Tongue (tissue), 2 donors: ENCODE measurements around the gene PRSS38. TPM values are rescaled to one million over a fixed set of nuclear protein-coding genes. Genes with fewer than 3 reads are reported as not detected.

ENCODE experiments used
- DNase-seq: peaks from one replicate; pipeline ENCODE4 v3.0.0-alpha.2; 2015
- total RNA-seq: library from RNA; depleted of rRNA; stranded (reverse); fragments of >200 nt; gene quantifications from one replicate; pipeline ENCODE4 v1.2.3, GENCODE V29; 2014

Gene PRSS38
- total RNA-seq, 1 donor from 2014 or later, result not detected

DNA sequence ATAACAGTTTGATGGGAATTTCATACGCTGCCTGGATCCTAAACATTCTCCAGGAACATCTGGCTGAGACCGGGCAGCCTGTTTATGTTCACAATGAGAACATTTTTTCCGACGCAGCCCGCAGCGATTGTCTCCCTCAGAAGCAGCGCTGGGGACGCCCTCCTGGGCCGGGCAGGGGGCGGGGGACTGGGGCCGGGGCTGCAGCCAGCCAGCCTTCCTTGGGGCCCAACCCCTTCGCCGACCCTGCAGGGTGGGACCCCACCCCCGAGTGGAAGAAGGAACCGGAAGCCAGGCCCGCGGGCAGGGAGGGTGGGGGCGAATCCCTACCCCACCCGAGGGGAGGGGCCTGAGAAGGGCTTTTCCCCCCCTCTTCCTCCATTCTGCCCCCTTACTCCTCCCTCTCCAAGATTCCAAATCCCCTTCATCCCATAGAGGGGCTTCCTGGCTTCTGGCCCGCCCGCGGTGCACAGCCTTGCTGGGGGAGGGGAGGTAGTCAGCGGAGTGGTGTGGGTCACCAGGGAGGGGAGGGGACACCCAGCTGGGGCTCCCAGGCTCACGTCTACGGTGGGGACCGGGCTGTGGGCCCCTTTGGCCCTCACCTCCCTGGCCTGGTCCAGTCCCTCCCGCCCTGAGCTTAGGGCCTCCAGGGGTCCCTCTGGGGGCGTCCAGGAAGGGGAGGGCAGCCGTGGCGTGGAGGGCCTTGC is 71.7 kb downstream of the PRSS38 start:
- DNase-seq, result peak; percentile 95

DNA sequence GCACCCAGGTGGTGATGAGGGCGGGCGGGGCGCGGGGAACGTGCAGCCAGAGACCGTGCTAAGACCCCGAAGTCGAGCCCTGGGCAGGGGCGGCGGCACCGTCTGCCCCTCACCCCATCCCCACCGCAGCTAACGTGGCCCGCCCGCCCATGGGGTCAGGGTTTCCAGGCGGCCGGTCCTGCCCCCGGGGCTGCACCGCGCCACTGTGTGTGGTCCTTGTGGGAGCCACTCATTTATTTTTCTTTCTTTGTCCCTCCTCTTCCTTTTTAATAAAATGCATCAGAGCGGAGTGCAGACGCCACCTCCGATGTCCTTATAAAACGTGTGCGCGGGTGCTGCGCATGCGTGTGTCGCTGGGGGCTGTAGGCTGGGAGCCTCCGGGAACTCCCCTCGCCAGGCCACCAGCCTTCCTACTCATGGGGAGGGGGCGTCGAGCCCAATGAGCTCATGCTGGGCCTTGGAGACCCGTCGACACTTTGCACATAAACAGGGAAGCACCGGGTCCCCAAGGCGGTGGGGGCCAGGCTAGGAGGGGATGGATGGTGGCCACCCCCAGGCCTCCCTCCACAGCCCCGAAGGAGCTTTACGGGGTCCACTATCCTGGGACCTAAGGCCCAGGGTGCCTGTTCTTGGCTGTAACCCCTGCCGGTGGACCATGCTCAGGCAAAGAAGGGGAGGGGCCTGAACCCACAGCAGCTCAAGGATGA is 72.4 kb downstream of the PRSS38 start:
- DNase-seq, result peak; percentile 77

DNA sequence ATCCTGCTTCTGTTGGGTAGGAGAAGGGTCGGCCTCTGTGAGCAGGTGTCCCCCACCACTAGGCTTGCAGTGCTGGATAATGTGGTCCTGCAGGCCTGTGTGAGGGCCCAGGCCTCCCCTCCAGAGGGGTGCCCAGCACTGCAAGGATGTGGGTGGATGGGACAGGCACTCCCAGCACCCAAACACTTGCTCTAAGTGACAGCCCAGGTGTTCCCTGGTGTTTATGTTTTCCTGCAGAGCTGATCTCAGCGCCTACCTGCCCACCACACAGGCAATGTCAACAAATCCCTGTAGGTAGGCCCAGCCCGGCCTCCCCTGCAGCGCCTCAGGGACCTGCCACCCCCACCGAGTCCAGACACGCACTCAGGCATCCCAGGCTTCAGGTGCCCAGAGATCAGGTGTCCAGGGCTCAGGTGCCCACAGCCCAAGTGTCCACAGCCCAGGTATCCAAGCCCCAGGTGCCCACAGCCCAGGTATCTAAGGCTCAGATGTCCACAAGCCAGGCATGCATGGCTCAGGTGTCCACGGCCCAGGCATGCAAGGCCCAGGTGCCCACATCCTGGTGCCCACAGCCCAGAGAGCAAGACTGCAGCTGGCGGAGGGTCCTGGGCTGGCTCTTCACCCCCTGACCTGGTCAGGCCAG is 73.0 kb downstream of the PRSS38 start:
- DNase-seq, result no peak

DNA sequence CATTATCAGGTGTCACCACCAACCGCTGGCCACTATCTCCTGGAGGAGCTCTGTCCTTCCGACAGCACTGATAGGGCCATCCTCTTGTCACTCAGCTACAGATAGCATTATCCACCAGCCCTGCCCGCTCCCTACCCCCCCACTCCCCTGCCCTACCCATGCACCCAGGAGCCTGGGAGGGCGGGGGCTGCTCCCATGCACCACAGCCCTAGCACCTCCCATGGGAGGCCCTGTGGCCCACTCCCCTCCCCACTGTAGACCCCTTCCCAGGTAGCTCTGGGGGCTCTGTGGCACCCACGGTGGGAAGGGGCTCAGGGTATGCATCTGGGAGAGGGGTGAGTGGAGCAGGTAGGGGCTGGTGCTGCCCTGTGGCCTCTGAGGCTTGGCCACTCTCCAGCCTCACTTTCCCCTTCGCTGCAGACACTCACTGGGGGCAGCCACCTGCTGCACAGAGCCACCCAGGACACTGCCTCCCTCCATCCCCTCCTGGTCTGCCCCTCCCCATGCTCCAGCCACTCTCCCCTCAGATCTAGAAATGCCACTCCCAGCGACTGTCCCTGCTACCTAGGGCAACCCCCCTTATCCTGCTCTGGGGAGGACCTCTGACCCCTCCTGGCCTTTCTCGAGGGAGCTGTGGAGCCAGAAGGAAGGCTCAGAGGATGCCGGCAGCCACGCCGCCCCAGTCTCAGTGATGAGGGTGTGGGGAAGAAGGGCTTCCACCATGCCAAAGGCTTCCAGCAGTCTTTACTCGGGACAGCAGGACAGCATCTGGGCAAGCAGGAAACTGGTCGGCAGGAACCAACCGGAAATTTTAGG is 73.8 kb downstream of the PRSS38 start:
- no peak for DNase-seq

DNA sequence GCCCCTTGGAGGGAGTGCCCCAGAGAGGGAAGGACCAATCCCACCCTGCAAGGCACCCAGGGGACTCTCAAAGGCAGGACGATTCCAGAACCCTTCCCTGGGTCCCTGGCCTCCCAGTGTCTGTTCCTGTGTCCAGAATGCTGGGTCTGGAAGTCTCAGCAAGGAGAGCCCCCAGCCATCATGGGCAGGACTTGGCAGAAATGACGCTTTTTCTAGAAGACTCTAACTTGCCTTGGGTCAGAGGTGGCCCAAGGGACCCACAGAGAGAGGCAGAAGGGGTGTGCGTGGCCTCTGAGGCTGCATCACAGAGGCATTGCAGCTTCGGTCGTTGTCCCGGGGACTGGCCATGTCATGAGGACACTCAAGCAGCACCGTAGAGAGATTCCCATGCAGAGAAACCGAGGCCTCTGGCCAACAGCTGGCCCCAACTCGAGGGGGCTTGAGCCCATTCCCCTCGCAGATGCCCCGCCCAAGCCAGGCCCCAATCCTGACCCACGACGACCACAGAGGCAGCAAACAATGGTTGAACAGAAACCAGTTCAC is 74.5 kb downstream of the PRSS38 start:
- DNase-seq, result no peak

DNA sequence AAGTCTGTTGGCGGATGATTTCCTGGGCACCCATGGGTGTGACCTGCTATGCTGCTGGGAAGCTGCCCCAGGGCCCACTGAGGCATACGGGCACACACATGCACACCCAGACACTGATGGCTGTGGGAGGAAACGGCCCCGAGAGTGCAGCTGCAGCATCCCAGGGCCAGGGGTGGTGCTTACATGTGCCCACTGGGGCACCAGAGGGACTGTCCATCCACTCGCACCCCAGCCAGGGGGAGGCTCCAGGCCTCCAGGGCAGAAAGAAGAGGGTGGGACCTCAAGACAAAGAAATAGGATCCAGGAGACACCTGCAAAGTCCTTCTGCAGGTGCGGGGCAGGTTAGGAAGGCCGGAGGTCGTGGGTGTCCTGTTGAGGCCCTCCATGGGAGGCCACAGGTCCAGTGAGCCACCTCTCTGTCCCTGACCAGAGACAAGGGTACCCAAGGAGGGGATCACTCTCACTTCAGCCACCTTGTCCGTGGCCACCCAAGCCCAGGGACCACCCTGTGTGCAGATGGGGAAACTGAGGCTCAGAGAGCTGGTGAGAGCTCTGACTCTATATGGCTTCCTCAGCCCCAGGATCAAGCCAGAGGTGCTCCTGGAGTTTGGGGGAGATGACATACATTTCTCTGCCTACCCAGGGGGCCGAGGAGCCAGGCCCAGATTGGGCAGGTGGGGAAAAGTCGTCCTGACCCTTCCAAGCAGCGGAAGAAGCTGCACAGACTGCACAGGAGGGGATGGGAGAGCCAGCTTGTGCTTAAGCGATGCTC is 75.2 kb downstream of the PRSS38 start:
- DNase-seq, result no peak

DNA sequence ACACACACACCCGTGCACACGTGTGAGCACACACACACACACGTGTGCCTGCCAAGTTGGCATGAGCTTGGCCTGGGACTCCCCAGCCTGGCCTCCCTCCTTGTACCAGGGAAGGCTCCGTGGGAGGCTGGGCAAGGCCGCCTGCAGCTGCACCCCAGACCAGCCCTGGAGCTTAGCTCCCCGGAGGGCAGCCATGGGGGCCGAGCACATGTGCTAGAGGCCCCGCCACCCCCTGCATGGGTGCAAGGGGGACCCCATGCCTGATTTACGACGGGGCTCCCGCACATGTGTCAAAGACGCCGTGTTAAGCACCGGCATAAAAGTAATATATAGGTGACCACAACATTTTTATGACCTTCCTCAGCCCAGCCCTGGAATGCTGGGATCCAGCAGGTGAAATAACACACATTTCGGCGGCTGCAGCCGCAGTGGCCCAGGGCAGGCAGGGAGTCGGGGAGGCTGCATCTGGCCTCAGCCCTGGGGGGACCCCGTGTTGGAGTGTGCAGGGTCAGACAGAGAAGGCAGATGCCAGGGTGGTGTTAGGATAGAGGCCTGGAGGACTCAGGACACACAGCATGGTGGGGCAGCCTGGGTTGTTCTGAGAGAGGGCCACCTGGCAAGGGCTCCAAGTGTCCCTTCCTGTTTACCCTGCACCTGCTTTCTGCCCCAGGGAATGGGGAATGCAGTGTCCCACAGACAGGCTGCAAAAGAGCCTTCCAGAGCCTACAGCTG is 75.9 kb downstream of the PRSS38 start:
- DNase-seq, result no peak

DNA sequence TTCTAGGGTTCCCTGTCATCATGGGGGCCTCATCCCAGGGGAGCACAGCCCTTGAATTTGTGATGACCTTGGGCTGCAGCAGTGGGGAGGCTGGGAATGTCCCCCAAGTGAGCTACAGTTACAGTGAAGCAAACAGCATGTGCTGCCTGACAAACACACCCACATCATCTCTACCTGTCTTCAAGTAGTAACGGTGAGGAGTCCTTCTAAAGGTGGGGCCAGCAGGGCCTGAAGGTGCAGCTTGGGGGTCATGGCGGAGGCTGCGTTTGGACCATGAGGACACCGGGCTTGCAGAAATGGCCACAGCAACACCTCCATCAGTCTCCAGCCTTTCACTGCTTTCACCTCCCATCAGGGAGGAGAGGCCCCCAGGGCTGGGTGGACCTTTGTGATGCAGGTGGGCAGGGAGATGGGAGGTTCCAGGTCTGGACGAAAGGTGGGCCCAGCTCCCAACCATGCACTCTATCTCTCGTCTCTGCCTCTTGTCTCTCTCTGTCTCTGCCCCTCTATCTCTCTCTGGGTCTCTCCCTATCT is 76.5 kb downstream of the PRSS38 start:
- no peak for DNase-seq

DNA sequence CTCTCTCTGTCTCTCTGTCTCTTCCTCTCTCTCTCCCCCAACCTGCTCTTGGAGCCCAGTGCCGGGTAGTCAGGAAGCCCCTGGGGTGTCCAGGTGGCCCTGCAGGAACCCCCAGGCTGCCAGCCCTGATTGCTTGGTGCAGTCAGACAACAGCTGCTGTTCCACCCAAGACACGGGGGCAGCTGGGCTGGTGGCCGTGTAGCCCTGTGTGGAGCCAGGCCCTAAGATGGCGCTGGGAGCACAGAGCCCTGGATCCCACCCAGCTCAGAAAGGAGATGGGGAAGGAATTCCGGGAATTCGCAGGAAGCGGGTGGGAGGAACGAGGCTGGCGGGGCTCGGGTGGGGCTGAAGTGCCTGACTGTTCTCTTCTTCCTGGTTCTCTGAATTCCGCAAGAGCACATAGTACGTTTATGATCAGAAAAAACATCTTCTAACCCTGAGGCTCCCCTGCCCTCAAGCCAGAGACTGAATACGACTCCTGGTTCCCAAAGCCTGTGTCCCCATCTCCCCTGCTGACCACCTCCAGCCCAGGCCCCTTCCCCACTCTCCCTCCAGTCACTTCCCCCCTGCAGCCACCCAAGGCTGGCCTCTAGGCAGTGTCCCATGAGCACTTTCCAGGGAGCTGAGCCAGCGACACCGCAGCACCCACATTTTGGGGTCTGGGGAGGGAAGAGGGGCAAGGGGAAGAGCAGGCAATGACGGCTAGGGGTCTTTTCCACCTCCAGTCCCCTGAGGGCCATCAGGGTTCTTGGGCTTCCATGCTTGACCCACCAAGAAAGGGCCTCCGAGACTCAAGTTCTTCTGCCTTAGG is 77.2 kb downstream of the PRSS38 start:
- DNase-seq, result peak; percentile 44

DNA sequence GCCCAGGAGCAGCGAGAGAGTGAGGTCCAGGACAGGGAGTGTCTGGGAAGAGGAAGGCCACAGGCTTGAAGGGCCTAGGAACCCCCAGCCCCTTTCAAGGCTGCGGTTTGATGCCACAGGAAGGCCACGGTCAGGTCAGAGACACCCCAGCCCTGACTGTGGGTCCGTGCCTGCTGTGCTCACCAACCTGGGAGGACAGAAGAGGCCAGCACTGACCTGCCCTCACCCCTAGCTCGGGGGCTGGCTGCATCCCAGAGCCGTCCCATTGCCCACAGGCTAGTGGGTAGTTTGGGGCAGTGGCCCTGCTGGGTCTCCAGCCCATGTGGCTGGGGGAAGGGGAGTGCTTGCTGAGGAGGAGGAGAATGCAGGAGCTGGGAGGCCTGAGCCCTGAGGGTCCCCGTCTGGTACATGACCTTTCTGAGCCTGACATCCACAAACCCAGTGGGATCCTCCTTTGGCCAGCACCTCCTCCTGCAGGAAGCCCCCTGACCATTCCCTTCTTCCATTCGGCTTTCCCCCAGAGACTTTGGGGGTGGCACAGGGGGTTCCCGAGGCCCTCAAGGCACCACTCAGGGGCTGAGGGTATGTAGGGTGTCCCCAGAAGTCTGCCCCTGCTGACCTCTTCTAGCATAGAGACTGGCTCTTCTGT is 77.9 kb downstream of the PRSS38 start:
- no peak for DNase-seq

DNA sequence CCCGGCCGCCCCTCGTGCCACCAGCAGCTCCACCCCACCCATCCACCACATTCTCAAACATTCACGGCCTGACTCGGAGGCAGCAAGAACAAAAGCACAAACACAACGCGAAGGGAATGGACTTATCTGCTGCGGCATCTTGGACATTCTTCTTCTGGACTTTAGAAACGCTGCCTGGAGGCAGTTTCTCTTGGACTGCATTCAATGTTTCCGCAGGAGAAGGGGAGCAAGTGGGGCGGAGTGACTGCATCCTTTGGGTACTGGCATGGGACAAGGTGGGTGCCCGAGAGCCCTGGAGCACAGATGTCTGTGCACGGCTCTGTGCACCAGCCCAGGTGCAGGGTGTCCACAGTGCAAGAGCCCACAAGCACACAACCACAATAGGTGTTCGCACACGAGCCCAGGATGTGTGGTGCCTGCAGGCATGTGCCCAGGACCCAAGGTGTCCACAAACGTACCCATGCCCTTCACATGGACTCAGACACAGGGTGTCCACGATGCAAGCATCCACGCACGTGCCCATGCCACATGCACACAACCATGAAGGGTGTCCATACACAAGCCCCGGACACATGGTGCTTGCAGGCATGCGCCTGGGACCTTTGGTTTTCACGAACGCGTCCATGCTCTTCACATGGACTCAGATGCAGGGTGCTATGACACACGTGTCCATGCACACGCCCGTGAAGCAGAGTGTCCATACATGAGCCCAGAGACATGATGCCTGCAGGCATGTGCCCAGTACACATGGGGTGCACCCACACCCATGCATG is 78.7 kb downstream of the PRSS38 start:
- DNase-seq, result no peak

DNA sequence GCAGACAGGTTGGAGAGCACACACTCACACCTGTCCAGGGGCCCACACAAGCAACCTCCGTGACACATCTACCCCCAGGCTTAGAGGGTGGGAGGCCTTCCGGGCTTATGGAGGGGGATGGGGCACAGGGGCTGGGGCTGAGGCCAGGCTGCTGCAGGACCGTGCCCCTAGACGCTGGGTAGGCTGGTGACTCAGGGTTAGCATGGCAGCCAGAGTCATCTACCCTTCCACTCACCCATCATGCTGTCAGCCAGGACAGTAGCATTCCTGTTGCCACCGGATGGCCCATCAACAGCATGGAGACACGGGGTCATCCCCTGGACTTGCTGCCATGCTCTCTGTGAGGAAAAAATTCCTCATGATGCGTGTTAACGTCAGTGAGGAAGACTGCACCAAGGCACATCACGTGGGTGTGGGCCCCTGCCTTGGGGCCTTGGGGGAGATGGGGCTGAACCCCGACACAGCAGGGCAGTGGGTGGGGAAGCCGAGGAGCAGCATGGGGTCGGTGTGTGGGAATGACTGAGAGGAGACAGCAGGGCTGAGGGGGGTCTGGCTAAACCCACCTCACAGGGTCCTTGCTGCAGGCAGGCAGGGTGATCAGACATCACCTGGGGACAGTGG is 79.5 kb downstream of the PRSS38 start:
- no peak for DNase-seq

Other genes starting within 250 kb of the PRSS38 start
- 18.5 TPM for gene JMJD4, start 80.4 kb upstream of the PRSS38 start, total RNA-seq
- 59.4 TPM for gene SNAP47, start 80.2 kb upstream of the PRSS38 start, total RNA-seq
- gene WNT9A, start 132.3 kb downstream of the PRSS38 start, total RNA-seq, result 14.6 TPM
- gene WNT3A, start 191.3 kb downstream of the PRSS38 start, total RNA-seq, result 1.6 TPM